ENCODE data around the gene KHDC4.
A peak's percentile ranks its signal among the peaks of the same experiment; 100 is the strongest.

KHDC4 gene

DNA sequence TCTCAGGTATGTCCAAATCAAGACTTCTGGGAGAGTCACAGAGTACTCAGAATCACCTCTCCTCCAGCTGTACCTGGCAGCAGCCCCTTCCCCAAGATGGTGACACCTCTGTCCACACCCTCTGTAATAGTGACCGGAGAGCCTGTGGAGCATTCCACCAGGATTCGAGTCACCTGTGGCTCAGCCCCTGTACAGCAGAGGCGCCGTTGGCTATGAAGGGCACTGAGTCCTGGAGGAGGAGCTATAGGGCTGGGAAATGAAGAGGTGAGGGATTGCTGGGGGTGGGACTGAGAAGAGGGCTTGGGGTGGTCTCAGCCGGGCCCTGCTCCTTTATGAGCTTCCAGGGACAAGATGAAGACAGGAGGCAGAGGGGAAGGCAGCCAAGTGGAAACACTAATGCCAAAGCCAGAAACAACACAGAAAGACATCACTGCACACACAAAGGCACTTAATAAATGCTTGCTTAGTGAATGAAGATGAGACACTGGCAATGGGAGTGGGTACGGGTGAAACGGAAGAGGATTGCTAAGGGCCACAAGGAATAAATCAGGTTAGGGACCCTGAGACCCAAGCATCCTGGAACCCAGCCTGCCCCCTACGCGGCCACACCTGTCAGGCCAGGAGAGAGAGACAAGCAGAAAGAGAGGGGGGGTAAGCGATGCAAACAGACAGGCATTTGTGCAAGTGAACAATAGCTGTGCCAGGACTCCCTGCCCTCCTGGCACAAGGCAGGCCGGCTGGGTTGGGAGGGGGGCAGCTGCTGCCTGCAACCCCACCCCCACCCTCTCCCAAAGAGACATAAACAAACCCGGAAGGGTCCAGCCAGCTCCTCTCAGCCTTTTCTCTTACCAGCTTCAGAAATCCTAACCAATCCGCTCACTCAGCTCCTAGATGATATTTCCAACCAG, 40.2 kb upstream of the KHDC4 start:
- H3K9ac ChIP-seq (ENCODE audit: insufficient read length, low read depth) = peak overlapping the region; percentile 96
- DNase-seq (ENCODE audit: low read depth, low spot score) = no peak
- peaks cover 30% of the 10 kb centered on the region for H3K36me3 ChIP-seq (ENCODE audit: insufficient read depth, insufficient read length, low read length)
- H3K9me3 ChIP-seq (ENCODE audit: insufficient read depth, low read length) = no peaks in the 10 kb centered on the region
- TF ChIP-seq YY1 (IDR thresholded peaks at IDR 0.05; ENCODE audit: insufficient read depth, insufficient read length) = no peak
- TF ChIP-seq ZNF274 (IDR thresholded peaks at IDR 0.05; ENCODE audit: low read depth, low read length) = no peak
- TF ChIP-seq SUZ12 (IDR thresholded peaks at IDR 0.05; ENCODE audit: extremely low read depth, insufficient read depth, insufficient read length) = no peak
- no peaks in the 10 kb centered on the region for H3K27me3 ChIP-seq (ENCODE audit: insufficient read depth, insufficient read length)
- H3K4me1 ChIP-seq (ENCODE audit: insufficient read depth, insufficient read length) = peaks cover 47% of the 10 kb centered on the region
- H3K4me3 ChIP-seq (ENCODE audit: insufficient read length, low read depth) = peak overlapping the region; percentile 87

DNA sequence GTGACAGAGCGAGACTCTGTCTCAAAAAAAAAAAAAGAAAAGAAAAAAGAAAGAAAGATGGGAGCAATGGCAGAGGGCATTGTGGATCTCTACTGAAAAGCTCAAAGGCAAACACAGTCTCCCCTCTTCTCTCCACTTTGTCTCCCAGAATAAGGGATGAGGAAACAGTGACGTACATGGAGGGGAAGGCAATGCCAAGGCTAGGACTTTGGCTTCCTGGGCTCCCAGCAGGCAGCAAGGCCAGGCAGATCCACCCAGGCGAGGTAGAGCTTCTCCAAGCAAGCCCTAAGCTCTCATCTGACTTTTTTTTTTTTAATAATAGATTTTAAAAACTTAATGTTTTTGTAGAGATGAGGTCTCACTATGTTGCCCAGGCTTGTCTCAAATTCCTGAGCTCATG, 39.5 kb upstream of the KHDC4 start:
- no peak for DNase-seq (ENCODE audit: low read depth, low spot score)

DNA sequence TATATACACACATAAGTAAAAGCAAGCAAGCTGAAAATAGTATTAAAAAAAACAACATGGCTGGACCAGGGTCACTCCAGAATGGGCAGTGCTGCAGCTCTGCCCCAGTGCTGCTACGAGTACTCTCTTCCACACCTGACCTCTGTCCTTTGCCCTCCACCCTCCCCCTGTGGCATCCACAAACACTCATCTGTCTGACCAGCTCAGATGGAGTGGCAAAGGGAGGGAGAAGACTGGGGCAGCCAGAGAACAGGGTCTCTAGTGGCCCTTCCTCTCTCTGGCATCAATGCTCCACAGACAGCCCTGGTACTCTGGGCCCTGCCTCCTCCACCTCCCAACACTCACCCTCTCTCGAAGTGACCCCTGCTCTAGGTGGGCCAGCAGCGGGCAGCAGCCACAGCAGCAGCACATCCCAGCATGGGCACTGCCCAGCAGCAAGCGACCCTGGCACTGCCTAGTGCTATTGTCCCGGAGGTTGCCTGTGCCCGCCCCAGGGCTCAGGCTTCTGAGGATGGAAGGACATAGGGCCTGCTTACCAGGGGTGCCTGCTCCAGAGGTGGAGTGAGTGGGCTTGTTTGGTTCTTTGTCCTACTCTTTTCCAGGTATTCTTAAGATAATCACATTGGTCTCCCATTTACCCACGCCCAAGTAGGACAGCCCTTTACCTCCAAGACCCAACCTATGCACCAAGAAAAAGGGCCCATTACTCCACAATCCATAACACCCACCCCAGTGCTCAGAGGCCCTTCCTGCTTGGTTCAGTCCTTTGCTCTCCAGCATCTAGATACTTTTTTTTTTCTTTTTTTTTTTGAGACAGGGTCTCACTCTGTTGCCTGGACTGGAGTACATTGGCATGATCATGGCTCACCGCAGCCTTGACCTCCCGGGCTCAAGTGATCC, 37.9 kb upstream of the KHDC4 start:
- peaks cover 52% of the 10 kb centered on the region for H3K36me3 ChIP-seq (ENCODE audit: insufficient read depth, insufficient read length, low read length)
- DNase-seq (ENCODE audit: low read depth, low spot score) = no peak
- H3K9ac ChIP-seq (ENCODE audit: insufficient read length, low read depth) = peak overlapping the region; percentile 43
- peaks cover 61% of the 10 kb centered on the region for H3K4me1 ChIP-seq (ENCODE audit: insufficient read depth, insufficient read length)
- H3K9me3 ChIP-seq (ENCODE audit: insufficient read depth, low read length) = no peaks in the 10 kb centered on the region
- no peaks in the 10 kb centered on the region for H3K27me3 ChIP-seq (ENCODE audit: insufficient read depth, insufficient read length)
- TF ChIP-seq ZNF274 (IDR thresholded peaks at IDR 0.05; ENCODE audit: low read depth, low read length) = no peak
- TF ChIP-seq SUZ12 (IDR thresholded peaks at IDR 0.05; ENCODE audit: extremely low read depth, insufficient read depth, insufficient read length) = no peak
- no peak for TF ChIP-seq YY1 (IDR thresholded peaks at IDR 0.05; ENCODE audit: insufficient read depth, insufficient read length)
- no peak overlapping the region for H3K4me3 ChIP-seq (ENCODE audit: insufficient read length, low read depth)

More for the DNA sequence above, 39.5 kb upstream of the KHDC4 start:
- Histone ChIP-seq H3K9ac (ENCODE audit: insufficient read length, low read depth) (no peak overlapping the region), H3K4me3 (ENCODE audit: insufficient read length, low read depth) (no peak overlapping the region), H3K4me1 (ENCODE audit: insufficient read depth, insufficient read length) (peaks cover 54% of the 10 kb centered on the region), H3K27me3 (ENCODE audit: insufficient read depth, insufficient read length) (no peaks in the 10 kb centered on the region), H3K9me3 (ENCODE audit: insufficient read depth, low read length) (no peaks in the 10 kb centered on the region), H3K36me3 (ENCODE audit: insufficient read depth, insufficient read length, low read length) (peaks cover 37% of the 10 kb centered on the region)
- TF ChIP-seq YY1 (IDR thresholded peaks at IDR 0.05; ENCODE audit: insufficient read depth, insufficient read length) (no peak), ZNF274 (IDR thresholded peaks at IDR 0.05; ENCODE audit: low read depth, low read length) (no peak), SUZ12 (IDR thresholded peaks at IDR 0.05; ENCODE audit: extremely low read depth, insufficient read depth, insufficient read length) (no peak)

DNA sequence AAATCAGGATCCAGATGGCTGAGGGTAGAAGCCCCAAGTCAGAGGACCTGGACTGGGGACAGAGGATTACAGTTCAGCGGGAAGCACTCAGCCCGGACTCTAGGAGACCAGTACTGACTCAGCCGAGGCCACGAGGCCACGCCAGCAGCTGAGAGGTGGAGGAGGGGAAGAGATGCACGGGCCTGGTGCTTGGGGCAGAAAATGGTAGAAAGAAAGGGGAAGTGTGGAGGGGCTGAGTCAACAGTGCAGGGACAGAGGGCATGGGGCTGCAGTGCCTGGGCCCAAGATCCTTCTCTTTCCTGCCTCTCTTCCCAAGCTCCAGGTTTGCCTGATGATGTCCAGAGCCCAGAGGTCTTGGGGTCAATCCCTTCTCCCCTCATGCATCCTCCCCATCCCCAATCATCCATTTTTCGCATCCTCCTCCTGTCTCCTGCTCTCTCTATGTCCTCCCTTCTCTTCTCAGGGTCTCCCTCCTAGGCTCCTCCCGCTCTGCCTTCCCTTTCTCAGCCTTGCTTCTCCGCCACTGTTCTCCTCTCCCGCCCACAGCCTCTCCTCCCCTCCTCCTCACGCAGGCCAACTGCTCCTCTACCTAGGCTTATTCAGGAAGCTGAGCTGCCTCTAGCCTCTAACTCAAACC, 36.4 kb upstream of the KHDC4 start:
- no peak overlapping the region for H3K4me3 ChIP-seq (ENCODE audit: insufficient read length, low read depth)
- no peak for DNase-seq (ENCODE audit: low read depth, low spot score)
- H3K4me1 ChIP-seq (ENCODE audit: insufficient read depth, insufficient read length) = peaks cover 57% of the 10 kb centered on the region
- H3K36me3 ChIP-seq (ENCODE audit: insufficient read depth, insufficient read length, low read length) = peaks cover 68% of the 10 kb centered on the region
- TF ChIP-seq SUZ12 (IDR thresholded peaks at IDR 0.05; ENCODE audit: extremely low read depth, insufficient read depth, insufficient read length) (no peak), YY1 (IDR thresholded peaks at IDR 0.05; ENCODE audit: insufficient read depth, insufficient read length) (no peak), ZNF274 (IDR thresholded peaks at IDR 0.05; ENCODE audit: low read depth, low read length) (no peak)
- H3K9me3 ChIP-seq (ENCODE audit: insufficient read depth, low read length) = no peaks in the 10 kb centered on the region
- H3K27me3 ChIP-seq (ENCODE audit: insufficient read depth, insufficient read length) = no peaks in the 10 kb centered on the region
- H3K9ac ChIP-seq (ENCODE audit: insufficient read length, low read depth) = peak overlapping the region; percentile 53

DNA sequence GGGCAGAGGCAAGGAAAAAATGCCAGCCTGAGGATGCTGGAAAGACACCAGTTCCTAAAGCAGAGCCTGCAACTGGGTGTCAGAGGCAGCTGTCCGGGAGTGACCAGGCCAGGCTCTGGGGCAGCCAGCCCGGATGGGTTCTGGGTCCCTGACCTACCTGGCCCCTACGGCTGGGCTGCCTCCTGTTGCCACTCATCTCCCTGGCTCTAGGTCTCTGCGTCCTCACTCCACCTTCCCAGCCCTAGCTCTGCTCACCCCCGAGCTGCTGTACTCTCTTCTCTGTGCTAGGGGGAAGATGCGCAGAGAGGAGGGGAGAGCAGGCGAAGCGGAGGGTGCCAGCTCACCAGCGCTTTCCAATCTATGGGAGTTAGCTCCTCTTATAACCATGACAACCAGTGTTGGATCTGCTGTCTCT, 35.2 kb upstream of the KHDC4 start:
- no peak for DNase-seq (ENCODE audit: low read depth, low spot score)
- no peak for TF ChIP-seq YY1 (IDR thresholded peaks at IDR 0.05; ENCODE audit: insufficient read depth, insufficient read length)
- TF ChIP-seq ZNF274 (IDR thresholded peaks at IDR 0.05; ENCODE audit: low read depth, low read length) = no peak
- TF ChIP-seq SUZ12 (IDR thresholded peaks at IDR 0.05; ENCODE audit: extremely low read depth, insufficient read depth, insufficient read length) = no peak
- H3K9me3 ChIP-seq (ENCODE audit: insufficient read depth, low read length) = no peaks in the 10 kb centered on the region
- H3K9ac ChIP-seq (ENCODE audit: insufficient read length, low read depth) = peak overlapping the region; percentile 12
- H3K4me1 ChIP-seq (ENCODE audit: insufficient read depth, insufficient read length) = peaks cover 44% of the 10 kb centered on the region
- no peak overlapping the region for H3K4me3 ChIP-seq (ENCODE audit: insufficient read length, low read depth)
- no peaks in the 10 kb centered on the region for H3K27me3 ChIP-seq (ENCODE audit: insufficient read depth, insufficient read length)
- H3K36me3 ChIP-seq (ENCODE audit: insufficient read depth, insufficient read length, low read length) = peaks cover 79% of the 10 kb centered on the region

DNA sequence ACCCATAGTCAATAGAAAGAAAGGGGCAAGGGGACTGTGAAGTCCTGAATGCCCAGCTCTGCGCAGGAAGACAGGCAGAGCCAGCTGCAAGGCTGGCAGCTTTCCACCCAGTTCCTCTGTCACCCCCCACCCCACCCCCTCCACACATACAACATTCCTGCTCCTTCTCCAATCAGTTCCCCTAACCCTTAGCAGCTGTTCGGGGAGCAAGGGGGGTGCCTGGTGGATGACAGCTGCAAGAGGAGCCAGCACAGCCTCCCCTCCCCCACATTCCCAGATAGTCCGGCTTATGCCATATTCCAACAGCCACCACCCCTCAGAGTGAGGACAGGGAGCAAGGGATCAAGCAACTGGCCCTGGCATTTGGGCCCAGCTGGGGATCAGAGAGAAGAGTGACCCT, 34.5 kb upstream of the KHDC4 start:
- no peak for DNase-seq (ENCODE audit: low read depth, low spot score)
- peak overlapping the region; percentile 12 for H3K9ac ChIP-seq (ENCODE audit: insufficient read length, low read depth)

More for the DNA sequence above, 34.5 kb upstream of the KHDC4 start:
- H3K9me3 ChIP-seq (ENCODE audit: insufficient read depth, low read length) = no peaks in the 10 kb centered on the region
- no peaks in the 10 kb centered on the region for H3K27me3 ChIP-seq (ENCODE audit: insufficient read depth, insufficient read length)
- no peak overlapping the region for H3K4me3 ChIP-seq (ENCODE audit: insufficient read length, low read depth)
- peaks cover 77% of the 10 kb centered on the region for H3K36me3 ChIP-seq (ENCODE audit: insufficient read depth, insufficient read length, low read length)
- peaks cover 39% of the 10 kb centered on the region for H3K4me1 ChIP-seq (ENCODE audit: insufficient read depth, insufficient read length)
- TF ChIP-seq ZNF274 (IDR thresholded peaks at IDR 0.05; ENCODE audit: low read depth, low read length) (no peak), SUZ12 (IDR thresholded peaks at IDR 0.05; ENCODE audit: extremely low read depth, insufficient read depth, insufficient read length) (no peak), YY1 (IDR thresholded peaks at IDR 0.05; ENCODE audit: insufficient read depth, insufficient read length) (no peak)
